ENCODE data around the gene DMRT3.
A peak's percentile ranks its signal among the peaks of the same experiment; 100 is the strongest.

DNA sequence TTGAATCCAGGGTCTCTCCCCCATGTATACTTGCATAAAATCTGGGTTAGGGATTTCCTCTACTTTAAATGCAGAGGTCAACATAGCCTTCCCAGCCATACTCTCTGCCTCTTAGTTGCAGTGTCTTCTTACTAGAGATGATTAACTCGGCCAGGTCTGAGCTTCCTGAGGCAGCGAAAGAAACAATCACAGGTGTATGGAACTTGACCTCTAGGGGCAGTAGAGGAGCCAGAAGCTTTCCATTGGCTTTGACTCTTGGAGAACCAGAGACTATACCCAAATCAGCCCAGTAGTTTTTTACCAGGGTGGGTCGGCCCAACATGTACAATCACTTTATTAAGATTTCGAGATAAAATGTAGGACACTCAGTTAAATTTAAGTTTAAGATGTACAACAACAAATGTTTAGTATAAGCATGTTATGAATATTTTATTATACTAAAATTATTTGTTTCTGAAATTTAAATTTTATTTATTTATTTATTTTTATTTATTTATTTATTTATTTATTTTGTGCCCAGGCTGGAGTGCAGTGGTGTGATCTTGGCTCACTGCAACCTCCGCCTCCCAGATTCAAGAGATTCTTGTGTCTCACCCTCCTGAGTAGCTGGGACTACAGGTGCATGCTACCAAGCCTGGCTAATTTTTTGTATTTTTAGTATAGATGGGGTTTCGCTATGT lies 48.0 kb upstream of the DMRT3 start:
- TF ChIP-seq, protein P1, sequence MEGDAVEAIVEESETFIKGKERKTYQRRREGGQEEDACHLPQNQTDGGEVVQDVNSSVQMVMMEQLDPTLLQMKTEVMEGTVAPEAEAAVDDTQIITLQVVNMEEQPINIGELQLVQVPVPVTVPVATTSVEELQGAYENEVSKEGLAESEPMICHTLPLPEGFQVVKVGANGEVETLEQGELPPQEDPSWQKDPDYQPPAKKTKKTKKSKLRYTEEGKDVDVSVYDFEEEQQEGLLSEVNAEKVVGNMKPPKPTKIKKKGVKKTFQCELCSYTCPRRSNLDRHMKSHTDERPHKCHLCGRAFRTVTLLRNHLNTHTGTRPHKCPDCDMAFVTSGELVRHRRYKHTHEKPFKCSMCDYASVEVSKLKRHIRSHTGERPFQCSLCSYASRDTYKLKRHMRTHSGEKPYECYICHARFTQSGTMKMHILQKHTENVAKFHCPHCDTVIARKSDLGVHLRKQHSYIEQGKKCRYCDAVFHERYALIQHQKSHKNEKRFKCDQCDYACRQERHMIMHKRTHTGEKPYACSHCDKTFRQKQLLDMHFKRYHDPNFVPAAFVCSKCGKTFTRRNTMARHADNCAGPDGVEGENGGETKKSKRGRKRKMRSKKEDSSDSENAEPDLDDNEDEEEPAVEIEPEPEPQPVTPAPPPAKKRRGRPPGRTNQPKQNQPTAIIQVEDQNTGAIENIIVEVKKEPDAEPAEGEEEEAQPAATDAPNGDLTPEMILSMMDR (IDR thresholded peaks at IDR 0.05; ENCODE audit: insufficient read depth, low read length) = peak; percentile 31
- TF ChIP-seq POLR2AphosphoS5 (IDR thresholded peaks at IDR 0.05; ENCODE audit: low read depth) (no peak), SPI1 (IDR thresholded peaks at IDR 0.05; ENCODE audit: borderline replicate concordance, low read depth) (no peak)
